ENCODE data around the gene MFAP4.

Gene MFAP4, protein sequence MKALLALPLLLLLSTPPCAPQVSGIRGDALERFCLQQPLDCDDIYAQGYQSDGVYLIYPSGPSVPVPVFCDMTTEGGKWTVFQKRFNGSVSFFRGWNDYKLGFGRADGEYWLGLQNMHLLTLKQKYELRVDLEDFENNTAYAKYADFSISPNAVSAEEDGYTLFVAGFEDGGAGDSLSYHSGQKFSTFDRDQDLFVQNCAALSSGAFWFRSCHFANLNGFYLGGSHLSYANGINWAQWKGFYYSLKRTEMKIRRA

DNA sequence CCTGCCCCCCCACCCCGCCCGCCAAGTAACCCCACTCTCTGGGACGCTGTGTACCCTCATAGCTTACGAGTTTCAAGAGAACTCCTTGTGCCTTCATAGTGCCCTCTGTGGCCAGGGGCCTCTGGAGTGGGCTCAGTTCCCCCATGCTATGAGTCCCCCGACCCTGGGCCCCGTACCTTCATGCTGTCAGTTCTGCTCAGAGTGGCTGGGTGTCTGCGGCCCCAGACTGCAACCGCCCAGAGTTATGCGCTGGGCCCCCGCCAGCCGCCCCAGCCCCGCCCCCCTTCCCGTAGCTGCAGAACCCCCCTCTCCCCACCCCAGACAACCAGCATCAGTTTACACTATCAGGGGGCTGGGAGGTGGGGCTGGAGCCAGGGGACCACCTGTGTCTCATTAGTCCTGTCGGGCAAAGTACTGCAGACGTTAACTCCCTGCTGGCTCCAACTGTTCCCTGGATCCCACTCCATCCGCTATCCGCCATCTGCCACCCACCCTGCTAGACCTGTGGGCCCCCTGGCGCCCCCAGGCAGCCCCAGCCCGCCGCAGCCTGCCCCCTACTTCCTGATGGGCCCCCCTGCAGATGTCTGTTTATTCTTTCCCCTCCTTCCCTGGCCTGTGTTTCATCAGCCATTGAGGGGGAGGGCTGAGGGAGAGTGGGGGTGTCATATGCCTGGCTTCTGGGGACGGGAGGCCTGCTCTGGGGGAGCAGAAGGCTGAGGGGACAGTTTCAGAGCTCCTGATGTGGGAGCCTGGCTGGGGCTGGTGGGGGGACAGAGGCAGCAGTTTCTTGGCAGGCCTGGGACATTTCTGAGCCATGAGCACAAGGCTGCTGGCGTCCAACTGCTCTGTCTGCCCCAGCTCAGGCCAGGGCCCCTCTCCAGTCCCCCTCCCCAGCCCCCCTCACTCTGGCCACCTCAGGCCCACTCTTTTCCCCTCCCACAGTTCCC is at the start of gene MFAP4:
Gene MFAP4, minus strand, starts transcription at position 217 of the 947 bp plus-strand sequence. Its CDS starts 35 bp downstream, at position 182.
- DNase-seq = peak; percentile 95

DNA sequence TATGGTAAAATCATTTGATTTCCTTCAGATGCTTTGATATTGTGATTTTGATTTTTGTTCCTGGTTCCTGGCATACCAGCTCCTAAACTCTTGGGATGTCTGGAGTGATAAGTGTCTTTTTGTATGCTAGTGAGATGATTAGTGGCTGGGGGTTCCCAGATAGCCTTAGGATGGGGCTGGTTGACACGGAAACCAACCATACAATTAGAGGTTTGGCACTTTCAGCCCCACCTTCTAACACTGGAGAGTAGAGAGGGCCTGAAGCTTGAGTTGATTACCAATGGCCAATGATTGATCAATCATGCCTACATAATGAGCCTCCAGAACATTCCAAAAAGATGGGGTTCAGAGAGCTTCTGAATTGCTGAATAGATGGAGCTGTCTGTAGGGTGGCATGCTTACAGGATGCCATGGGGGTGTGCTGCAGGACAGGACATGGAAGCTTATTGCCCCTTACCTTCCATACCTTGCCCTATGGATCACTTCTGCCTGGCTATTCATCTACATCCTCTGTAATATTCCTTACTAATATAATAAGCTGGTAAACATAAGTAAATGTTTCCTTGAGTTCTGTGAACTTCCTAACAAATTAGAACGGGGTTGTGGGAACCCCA is 46.8 kb upstream of the MFAP4 start:
- no peak for DNase-seq

DNA sequence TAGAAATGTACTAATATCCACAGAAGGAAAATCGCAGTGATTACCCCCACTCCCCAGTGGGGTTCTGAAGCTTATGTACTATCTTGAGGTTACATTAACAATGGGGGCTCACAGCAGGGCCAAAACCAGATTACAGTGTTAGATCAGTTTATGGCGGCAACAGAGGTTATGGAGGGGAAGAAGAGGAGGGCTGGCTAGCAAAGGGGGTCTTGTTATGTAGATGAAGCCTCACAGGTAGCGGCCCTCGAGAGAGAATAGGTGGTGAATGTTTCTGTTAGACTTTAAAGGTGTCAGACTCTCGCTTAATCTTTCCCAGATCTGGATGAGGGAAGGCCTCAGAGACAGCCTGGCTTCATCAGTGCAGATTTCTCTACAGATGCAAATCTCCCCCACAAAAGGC is 46.3 kb upstream of the MFAP4 start:
- no peak for DNase-seq

- no peak for DNase-seq
These were observed 44.7 kb upstream of the MFAP4 start for GRCh38 chr17:19431691-19432090.

DNA sequence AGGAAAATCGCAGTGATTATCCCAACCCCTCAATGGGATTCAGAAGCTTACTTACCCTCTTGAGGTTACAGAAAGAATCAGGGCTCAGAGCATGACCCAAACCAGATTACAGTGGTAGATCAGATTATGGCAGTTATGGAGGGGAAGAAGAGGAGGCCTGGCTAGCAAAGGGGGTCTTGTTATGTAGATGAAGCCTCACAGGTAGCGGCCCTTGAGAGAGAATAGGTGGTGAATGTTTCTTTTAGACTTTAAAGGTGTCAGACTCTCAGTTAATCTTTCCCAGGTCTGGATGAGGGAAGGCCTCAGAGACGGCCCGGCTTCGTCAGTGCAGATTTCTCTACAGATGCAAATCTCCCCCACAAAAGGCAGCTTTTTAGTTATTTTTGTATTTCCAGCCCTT is 39.6 kb upstream of the MFAP4 start:
- DNase-seq = no peak

GRCh38 chr17:19424934-19425868 is 38.2 kb upstream of the MFAP4 start:
- DNase-seq = no peak

DNA sequence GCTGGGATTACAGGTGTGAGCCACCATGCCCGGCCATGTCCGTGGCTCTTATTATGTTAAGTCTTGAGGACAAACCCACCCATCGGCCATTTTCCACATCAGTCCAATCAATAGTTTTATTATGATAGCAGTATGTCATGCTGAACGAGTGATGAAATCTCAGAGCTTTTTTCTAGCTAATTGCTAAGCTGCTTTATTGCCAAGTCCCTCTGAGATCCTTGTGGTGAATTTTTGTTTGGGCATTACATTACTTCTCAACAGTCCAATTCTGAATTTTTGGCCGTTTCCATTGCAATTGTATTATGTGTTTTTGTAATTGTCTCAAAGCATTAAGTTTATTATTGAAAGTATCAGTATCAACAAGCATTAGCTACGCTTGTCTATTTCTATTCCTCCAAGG is 34.9 kb upstream of the MFAP4 start:
- no peak for DNase-seq

- DNase-seq = no peak
These were observed 34.2 kb upstream of the MFAP4 start for GRCh38 chr17:19421219-19421618.

DNA sequence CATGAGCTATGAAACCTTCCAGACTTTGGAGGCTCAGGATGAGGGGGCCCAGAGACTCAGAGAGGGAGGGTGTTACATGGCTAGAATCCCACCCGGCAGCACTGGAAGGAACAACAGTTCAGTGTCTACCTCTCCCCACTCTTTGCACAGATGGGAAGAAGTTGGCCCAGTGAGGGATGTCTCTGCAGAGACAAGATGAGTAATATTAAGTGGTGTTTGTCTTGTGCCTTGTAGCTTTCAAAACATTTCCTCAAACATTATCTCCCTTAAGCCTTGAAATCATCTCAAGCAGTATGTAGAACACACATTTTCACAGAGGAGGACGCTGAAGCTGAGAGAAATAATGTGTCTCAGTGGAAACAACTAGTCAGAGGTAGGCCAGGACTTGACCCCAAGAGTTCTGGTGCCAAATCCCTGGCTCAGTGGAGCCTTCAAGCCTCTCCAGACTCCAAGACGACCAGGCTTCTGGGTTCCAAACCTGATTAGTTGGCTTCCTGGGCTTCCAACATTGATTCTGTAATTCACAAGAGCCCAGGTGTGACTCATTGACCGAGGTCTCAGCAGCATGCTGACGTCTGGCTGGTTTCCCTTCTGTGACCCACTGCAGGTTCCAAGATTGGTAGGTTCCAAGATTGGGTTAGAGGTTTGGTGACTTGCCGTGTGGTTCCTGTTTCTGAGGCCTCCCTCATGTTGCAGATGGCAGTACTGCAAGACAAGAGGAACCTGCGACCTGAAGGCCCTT is 31.4 kb upstream of the MFAP4 start:
- DNase-seq = no peak

DNA sequence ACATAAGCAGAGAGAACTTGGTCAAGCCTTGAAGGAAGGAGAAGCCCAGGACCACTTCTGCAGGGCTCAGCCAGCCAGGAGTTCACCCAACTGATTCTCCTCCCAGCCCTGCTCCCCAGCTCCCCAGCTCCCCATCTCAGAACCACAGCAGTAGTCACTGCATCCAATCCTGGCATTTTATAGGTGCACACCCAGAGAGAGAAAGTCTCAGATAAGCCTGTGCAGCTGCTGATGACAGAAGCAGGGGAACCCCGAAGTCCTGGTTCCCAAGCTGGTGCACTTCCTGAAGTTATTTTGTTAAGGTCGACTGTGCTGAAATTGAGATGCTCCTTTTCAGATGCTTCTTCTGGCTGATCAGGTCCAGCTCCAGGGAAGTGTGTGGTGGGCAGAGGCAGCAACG is 30.6 kb upstream of the MFAP4 start:
- DNase-seq = no peak

- no peak for DNase-seq
These were observed 29.1 kb upstream of the MFAP4 start for GRCh38 chr17:19415806-19416775.

DNA sequence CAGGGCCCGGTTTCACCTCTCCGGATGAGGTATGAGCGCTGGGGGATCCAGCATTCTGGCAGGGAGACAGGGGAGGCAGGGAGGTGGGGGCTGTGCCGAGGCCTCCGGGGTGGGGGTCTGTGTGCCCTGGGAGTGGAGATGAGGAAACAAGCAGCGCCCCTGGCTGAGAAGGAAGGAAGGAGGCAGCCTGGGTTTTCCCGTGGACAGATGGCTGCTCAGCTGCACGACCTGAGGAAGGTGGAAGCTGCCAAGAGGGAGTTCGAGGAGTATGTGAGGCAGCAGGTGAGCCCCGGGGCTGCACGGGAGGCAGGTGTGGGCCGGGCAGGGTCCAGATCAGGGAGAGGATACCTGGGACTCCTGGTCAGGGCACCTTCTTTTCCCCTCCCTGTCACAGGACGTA is 28.3 kb upstream of the MFAP4 start:
- DNase-seq = no peak

GRCh38 chr17:19414396-19415280 is 27.6 kb upstream of the MFAP4 start:
- no peak for DNase-seq

GRCh38 chr17:19413761-19414160 is 26.8 kb upstream of the MFAP4 start:
- DNase-seq = no peak

GRCh38 chr17:19412984-19413383 is 26.0 kb upstream of the MFAP4 start:
- no peak for DNase-seq

DNA sequence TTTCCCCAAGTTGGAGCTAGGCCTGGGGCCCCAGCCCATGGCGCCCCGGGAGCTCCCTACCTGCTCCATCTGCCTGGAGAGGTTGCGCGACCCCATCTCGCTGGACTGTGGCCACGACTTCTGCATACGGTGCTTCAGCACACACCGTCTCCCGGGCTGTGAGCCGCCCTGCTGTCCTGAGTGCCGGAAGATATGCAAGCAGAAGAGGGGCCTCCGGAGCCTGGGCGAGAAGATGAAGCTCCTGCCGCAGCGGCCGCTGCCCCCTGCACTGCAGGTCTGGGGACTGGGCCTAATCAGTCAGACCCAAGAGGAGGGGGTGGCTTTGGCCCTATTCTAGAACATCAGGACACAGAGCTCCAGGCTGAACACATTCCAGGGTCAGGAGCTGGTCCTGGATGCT is 25.5 kb upstream of the MFAP4 start:
- DNase-seq = no peak

DNA sequence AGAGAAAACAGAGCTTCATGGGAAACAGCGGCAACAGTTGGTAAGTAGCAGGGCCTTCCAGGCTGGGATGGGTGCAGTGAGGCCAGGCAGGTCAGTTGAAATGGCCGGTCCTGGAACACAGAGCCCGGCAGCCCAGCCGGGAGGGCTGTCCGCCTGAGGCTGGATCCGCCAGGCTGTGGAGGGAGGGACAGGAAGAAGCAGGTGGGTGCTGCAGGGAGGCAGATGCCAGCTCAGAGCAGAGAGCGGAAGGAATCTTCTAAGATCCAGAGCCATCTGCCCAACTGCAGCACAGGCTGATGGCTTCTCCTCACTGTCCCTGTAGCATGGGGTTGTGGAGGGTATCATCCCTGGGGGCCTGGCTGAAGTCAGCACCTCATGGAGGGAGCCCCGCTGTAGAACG is 24.6 kb upstream of the MFAP4 start:
- DNase-seq = no peak

DNA sequence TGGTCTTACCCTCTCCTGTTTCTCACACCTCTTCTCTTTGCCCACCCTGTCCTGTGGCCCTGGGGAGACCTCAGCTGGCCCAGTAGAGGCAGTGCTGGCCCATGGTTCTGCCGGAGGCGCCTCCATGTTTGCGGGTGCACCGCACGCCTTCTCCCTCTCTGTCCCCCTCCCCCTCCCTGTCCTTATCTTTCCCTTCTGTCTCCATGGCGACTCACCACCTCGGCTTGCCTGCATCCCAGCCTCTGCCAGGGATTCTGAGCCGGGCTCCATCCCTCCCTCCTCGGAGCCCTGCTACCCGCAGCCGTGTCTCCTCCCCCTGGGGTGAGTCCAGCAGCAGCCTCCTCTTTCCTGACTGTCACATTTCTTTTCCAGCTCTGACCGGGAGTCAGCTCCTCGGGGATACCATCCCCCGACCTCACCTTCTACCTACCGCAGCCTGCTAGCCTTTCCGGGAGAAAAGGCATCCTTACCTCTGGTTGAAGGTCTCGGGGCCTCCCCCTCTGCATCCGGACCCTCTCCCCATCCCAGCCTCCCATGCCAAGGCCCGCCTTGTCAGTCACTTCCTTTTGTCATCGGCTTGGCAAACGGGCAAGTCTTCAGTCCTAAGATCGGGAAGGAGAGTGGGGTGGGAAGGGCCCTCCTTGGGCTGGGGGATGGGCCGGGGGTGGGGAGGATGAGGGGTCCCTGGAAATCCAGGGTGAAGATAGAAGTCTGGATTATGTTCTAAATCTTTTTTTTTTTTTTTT is 24.1 kb upstream of the MFAP4 start, which contains the start of gene RNF112:
Gene RNF112, plus strand, starts transcription at position 358 of the 746 bp plus-strand sequence. Its CDS starts 177 bp downstream, at position 535.
- peak; percentile 62 for DNase-seq

DNA sequence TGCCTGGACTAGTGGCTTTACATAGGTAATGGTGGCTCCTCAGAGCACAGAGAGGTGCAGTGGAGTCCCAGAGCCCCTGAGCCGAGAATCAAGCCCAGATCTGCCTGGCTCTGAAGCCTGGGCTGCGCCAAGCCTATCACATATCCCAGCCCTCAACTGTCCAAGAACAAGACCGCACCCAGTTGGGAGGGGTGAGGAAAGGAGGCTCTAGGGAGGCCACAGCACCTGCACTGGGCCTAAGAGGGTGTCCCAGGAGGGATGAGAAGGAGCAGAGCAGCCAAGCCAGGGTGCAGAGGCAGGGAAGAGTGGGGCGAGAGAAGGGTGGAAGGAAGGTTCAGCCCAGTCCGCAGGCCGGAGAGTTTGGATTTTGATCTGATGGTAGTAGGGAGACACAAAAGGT is 23.1 kb upstream of the MFAP4 start:
- DNase-seq = no peak

Measured in femur (tissue), 1 donor.